GM12878 (cell line): ENCODE data around the gene IER5L. TPM values are rescaled to one million over a fixed set of nuclear protein-coding genes. Genes with fewer than 3 reads are reported as not detected.
A peak's percentile ranks its signal among the peaks of the same experiment; 100 is the strongest.

Source experiments
- EED ChIP-seq: sonication (generic); IDR thresholded peaks from 2 replicates; pipeline ENCODE4 v1.6.1; 2016; ENCODE audit warnings: antibody characterized with exemption, low read depth
- ESRRA ChIP-seq: IDR thresholded peaks from 2 replicates; pipeline ENCODE4 v1.6.1; 2012; ENCODE audit warnings: mild to moderate bottlenecking, low read length, improper control_type of control experiment
- FOXK2 ChIP-seq: fragments of 450-650 bp; IDR thresholded peaks from 2 replicates; pipeline ENCODE4 v1.6.1; 2017; ENCODE audit warnings: mild to moderate bottlenecking, moderate library complexity
- GABPA ChIP-seq: IDR thresholded peaks from 2 replicates; pipeline ENCODE4 v1.6.1; 2014; ENCODE audit warnings: antibody characterized with exemption, low read depth, mild to moderate bottlenecking, inconsistent platforms
- IKZF2 ChIP-seq, 2 experiments: fragments of 450-650 bp; IDR thresholded peaks; 2 replicates each; pipeline ENCODE4 v1.6.1; 2017; ENCODE audit warnings: mild to moderate bottlenecking in 2 of 2, moderate library complexity in 2 of 2
- KAT2A ChIP-seq: conservative IDR thresholded peaks from 2 replicates; pipeline ENCODE4 v1.6.1; 2011; ENCODE audit warnings: low read depth, low read length; ENCODE audit not compliant: control insufficient read depth
- NFYB ChIP-seq: IDR thresholded peaks from 2 replicates; pipeline ENCODE4 v1.6.1; 2011; ENCODE audit warnings: low read depth, mild to moderate bottlenecking, low read length, improper control_type of control experiment, moderate library complexity; ENCODE audit not compliant: insufficient read depth
- SIN3A ChIP-seq: IDR thresholded peaks from 2 replicates; pipeline ENCODE4 v1.6.1; 2012; ENCODE audit warnings: low read depth, low read length, improper control_type of control experiment
- SREBF2 ChIP-seq: IDR thresholded peaks from 2 replicates; pipeline ENCODE4 v1.6.1; 2012; ENCODE audit warnings: mild to moderate bottlenecking, low read length
- STAT3 ChIP-seq: IDR thresholded peaks from 2 replicates; pipeline ENCODE4 v1.6.1; 2011; ENCODE audit warnings: low read depth, low read length, improper control_type of control experiment
- SUZ12 ChIP-seq: fragments of 200-600 bp; sonication (generic); IDR thresholded peaks from one replicate; pipeline ENCODE4 v1.6.1; 2018; ENCODE audit warnings: antibody characterized with exemption, mild to moderate bottlenecking; ENCODE audit not compliant: unreplicated experiment
- TCF7 ChIP-seq: IDR thresholded peaks from 2 replicates; pipeline ENCODE4 v1.6.1; 2014; ENCODE audit warnings: antibody characterized with exemption, borderline replicate concordance
- polyA plus RNA-seq, 11 experiments: library from polyadenylated mRNA; depleted of rRNA in 4 of 11; unstranded in 6 of 11; stranded (reverse) in 5 of 11; fragments of >200 nt; fragmentation: Nextera tagmentation in 4 of 11; fragmentation: Illumina TruSeq in 1 of 11; extraction: Ambion mirVana in 4 of 11; extraction: Trizol in 1 of 11; gene quantifications; 1 replicate in 1 of 11; 2 replicates in 10 of 11; pipeline versions ENCODE4 v1.2.1 to v1.2.3, GENCODE V29; 2011 to 2016; ENCODE audit warnings: inconsistent platforms in 2 of 11, missing spikeins in 2 of 11, low read depth in 1 of 11
- total RNA-seq, 4 experiments: library from RNA; depleted of rRNA in 3 of 4; stranded (reverse); fragments of >200 nt in 3 of 4; fragmentation: Illumina TruSeq in 1 of 4; extraction: Trizol in 1 of 4; gene quantifications; 2 replicates each; pipeline versions ENCODE4 v1.2.1 to v1.2.3, GENCODE V29; 2013 to 2021
- TF ChIP-seq, protein P1 (sequence below): IDR thresholded peaks from 2 replicates; pipeline ENCODE4 v1.6.1; 2012; ENCODE audit warnings: low read length, inconsistent platforms
- TF ChIP-seq, protein P2 (sequence below): fragments of 450-650 bp; IDR thresholded peaks from 2 replicates; pipeline ENCODE4 v1.6.1; 2017; ENCODE audit warnings: mild to moderate bottlenecking

IER5L gene
- total and polyA plus RNA-seq, 10 of the 15 experiments (the other 5 are each of a cell fraction or from before 2014, with no cell fraction given): 0.04 to 1.4 (median 0.17) TPM

DNA sequence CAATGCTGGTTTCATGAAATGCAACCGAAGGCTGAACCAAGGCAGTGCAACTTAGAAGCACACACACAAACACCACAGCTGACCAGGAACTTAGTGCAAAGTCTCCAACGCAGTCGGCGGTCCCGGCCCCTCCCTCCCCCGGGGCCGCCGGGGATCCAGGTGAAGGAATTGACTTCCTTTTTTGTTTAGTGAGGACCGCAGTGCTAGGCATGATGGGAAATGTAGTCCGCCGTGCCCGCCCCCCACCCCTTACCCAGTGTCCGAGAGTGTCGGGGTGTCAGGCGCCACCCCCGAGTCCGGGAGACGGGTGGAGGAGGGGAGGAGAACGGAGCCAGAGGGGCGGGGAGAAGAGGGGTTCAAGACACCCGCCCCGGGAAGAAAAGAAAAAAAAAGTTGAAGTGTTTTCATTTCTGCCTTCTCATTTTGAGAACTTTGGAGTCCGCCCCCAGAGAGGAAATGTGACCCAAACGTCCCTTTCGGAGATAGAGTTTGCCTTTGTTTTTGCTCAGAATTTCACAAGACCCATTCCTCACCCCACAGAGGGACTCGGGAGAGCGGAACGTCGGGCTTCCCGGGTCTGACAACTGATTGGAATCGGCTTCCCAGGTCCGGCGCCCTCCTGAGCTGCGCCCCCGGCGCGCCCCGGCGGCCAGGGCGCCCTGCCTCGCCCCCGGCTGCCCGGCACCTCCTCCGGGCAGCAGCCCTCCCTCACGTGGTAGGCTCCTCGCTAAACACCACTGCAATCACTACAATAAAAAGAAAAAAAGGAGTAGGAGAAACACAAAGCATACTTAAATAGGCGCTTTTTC is 2.0 kb downstream of the IER5L start (continued):
- peak; percentile 57; the same call in 1 of the 2 replicates for TF ChIP-seq SIN3A
- no peak for TF ChIP-seq GABPA
- no peak for TF ChIP-seq FOXK2
- TF ChIP-seq SUZ12: no peak
- TF ChIP-seq TCF7: no peak
- TF ChIP-seq NFYB: no peak
- no peak for TF ChIP-seq EED
- TF ChIP-seq ESRRA: no peak
- TF ChIP-seq KAT2A: no peak
- TF ChIP-seq, protein P1, sequence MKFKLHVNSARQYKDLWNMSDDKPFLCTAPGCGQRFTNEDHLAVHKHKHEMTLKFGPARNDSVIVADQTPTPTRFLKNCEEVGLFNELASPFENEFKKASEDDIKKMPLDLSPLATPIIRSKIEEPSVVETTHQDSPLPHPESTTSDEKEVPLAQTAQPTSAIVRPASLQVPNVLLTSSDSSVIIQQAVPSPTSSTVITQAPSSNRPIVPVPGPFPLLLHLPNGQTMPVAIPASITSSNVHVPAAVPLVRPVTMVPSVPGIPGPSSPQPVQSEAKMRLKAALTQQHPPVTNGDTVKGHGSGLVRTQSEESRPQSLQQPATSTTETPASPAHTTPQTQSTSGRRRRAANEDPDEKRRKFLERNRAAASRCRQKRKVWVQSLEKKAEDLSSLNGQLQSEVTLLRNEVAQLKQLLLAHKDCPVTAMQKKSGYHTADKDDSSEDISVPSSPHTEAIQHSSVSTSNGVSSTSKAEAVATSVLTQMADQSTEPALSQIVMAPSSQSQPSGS: no peak
- TF ChIP-seq SREBF2: no peak
- TF ChIP-seq, protein P2, sequence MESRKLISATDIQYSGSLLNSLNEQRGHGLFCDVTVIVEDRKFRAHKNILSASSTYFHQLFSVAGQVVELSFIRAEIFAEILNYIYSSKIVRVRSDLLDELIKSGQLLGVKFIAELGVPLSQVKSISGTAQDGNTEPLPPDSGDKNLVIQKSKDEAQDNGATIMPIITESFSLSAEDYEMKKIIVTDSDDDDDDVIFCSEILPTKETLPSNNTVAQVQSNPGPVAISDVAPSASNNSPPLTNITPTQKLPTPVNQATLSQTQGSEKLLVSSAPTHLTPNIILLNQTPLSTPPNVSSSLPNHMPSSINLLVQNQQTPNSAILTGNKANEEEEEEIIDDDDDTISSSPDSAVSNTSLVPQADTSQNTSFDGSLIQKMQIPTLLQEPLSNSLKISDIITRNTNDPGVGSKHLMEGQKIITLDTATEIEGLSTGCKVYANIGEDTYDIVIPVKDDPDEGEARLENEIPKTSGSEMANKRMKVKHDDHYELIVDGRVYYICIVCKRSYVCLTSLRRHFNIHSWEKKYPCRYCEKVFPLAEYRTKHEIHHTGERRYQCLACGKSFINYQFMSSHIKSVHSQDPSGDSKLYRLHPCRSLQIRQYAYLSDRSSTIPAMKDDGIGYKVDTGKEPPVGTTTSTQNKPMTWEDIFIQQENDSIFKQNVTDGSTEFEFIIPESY: no peak
- no peak for TF ChIP-seq STAT3
- TF ChIP-seq IKZF2 (IDR thresholded peaks at IDR 0.05): peak; percentile 53 to 57
- TF ChIP-seq, all 136 proteins: peak for 24
